ENCODE results near the gene RADX. TPM values are rescaled to one million over a fixed set of nuclear protein-coding genes. Genes with fewer than 3 reads are reported as not detected.

The RADX gene
- total RNA-seq, 4 donors from 2014 or later, result 1.6 to 34.0 (median 5.3) TPM

- H3K4me3 ChIP-seq, result peak overlapping the region; percentile 58
- no peak overlapping the region for H3K27ac ChIP-seq
- no peak for TF ChIP-seq CTCF (IDR thresholded peaks at IDR 0.05)
- TF ChIP-seq POLR2AphosphoS5 (IDR thresholded peaks at IDR 0.05), result no peak
- no peak for TF ChIP-seq POLR2A (IDR thresholded peaks at IDR 0.05)
- TF ChIP-seq EP300 (IDR thresholded peaks at IDR 0.05), result no peak
- 27% methylated on average over 8 of the region's 8 CpGs for WGBS
- H3K9me3 ChIP-seq, result no peaks in the 10 kb centered on the region
- no peaks in the 10 kb centered on the region for H3K27me3 ChIP-seq
- no peaks in the 10 kb centered on the region for H3K36me3 ChIP-seq
- DNase-seq (ENCODE audit: low spot score in 2 of 2), result no peak
- no peaks in the 10 kb centered on the region for H3K4me1 ChIP-seq
Measured at GRCh38 chrX:106725931-106726330, 114.2 kb downstream of the RADX start.

GRCh38 chrX:106726485-106727437 lies 115.0 kb downstream of the RADX start, which contains the start of gene RNF128:
TSS of gene RNF128 (plus strand) at chrX:106726701. CDS start at chrX:106726914, 213 bp downstream.
- TF ChIP-seq POLR2AphosphoS5 (IDR thresholded peaks at IDR 0.05), result no peak
- TF ChIP-seq POLR2A (IDR thresholded peaks at IDR 0.05), result no peak
- TF ChIP-seq CTCF (IDR thresholded peaks at IDR 0.05), result no peak
- no peak for TF ChIP-seq EP300 (IDR thresholded peaks at IDR 0.05)
- Histone ChIP-seq H3K4me3 (peak within 1 kb of the TSS; percentile 58), H3K9me3 (no peaks in the 10 kb centered on the region), H3K27me3 (no peaks in the 10 kb centered on the region), H3K27ac (peak within 1 kb of the TSS; percentile 60), H3K36me3 (no peaks in the 10 kb centered on the region), H3K4me1 (peaks cover 2% of the 10 kb centered on the region)
- WGBS, result 22% methylated on average over 35 of the region's 79 CpGs
- DNase-seq (ENCODE audit: low spot score in 2 of 2), result peak in 1 of 2 donors; percentile 58

GRCh38 chrX:106728337-106728736 lies 116.6 kb downstream of the RADX start:
- no peaks in the 10 kb centered on the region for H3K9me3 ChIP-seq
- WGBS, result 55% methylated on average over 2 of the region's 2 CpGs
- H3K4me1 ChIP-seq, result peaks cover 2% of the 10 kb centered on the region
- no peaks in the 10 kb centered on the region for H3K27me3 ChIP-seq
- TF ChIP-seq POLR2AphosphoS5 (IDR thresholded peaks at IDR 0.05) (no peak), EP300 (IDR thresholded peaks at IDR 0.05) (no peak), CTCF (IDR thresholded peaks at IDR 0.05) (no peak), POLR2A (IDR thresholded peaks at IDR 0.05) (no peak)
- H3K36me3 ChIP-seq, result no peaks in the 10 kb centered on the region
- no peak overlapping the region for H3K4me3 ChIP-seq
- DNase-seq (ENCODE audit: low spot score in 2 of 2), result no peak
- no peak overlapping the region for H3K27ac ChIP-seq

Other genes with a start within 250 kb of the RADX start
- 10 to 100 TPM; 13.5 to 19.6 (median 15.1) TPM for gene RNF128, start 114.7 kb downstream of the RADX start, total RNA-seq
- 1 to 10 TPM; 1.7 to 7.3 (median 2.2) TPM for gene TBC1D8B, start 190.7 kb downstream of the RADX start, total RNA-seq

All from suprapubic skin (tissue), 4 donors.